Spleen (tissue), 3 donors: ENCODE data around the gene ZSCAN20.

Experiments used
- POLR2A ChIP-seq, 3 donors: fragments of 450-650 bp; IDR thresholded peaks; one replicate each; pipeline ENCODE4 v1.5.1; 2017; ENCODE audit warnings: antibody characterized with exemption in 3 of 3, mild to moderate bottlenecking in 1 of 3
- POLR2AphosphoS5 ChIP-seq, 3 donors: sonication (generic); formaldehyde crosslinking; IDR thresholded peaks; one replicate each; pipeline ENCODE4 v1.5.1; 2017; ENCODE audit warnings: antibody characterized with exemption in 3 of 3

DNA sequence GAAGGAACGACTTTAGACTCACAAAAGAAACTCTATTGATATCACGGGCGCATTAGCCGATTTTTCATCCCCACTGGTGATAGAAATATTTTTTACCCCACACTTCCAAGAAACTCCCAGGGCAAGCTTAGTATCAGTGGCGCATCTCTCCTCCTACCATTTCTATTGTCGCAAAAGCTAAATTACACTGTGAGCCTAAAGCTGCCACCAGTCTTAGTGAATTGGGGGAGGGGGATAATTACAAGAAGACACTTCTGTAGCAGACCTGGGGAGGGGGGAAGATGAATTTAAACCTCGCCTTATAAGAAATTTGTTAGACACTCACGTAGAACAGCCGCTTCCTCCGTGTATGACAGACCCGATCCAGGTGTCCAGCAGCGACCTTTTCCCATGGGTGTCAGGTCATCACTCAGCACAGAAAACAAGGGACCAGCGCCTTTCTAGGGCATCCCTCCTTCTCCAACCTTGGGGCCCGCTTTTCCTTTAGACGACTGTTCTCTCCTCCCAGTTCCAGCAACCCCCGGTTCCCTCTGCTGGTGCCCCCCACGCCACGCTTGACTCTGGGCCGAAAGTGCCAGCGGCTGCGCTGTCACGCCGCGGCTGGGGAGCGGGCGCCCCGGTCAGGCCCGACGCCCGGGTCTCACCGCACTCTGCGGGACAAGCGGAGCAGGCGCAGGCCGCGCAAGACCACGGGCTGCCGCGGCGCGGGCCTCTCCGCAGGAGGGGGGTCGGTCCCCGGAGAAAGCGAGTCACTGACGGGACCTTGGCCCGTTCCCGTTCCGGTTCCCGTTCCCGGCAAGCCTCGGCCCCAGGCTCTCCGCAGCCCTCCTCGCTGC is 42.4 kb upstream of the ZSCAN20 start:
- TF ChIP-seq POLR2A (IDR thresholded peaks at IDR 0.05): no peak
- peak in 1 of 3 donors; percentile 14 for TF ChIP-seq POLR2AphosphoS5 (IDR thresholded peaks at IDR 0.05)
